Measurements from ENCODE around the gene KCNAB1.

The KCNAB1 gene

GRCh38 chr3:156298938-156299337 is 178.6 kb downstream of the KCNAB1 start:
- TF ChIP-seq CTCF (IDR thresholded peaks at IDR 0.05): no peak
- Histone ChIP-seq H3K4me1 (ENCODE audit: control insufficient read depth in 1 of 2, insufficient read depth in 1 of 2, low read depth in 1 of 2, low read length in 1 of 2) (peaks cover 10 to 22% of the 10 kb centered on the region in 2 experiments), H3K27ac (no peak overlapping the region), H3K9me3 (no peaks in the 10 kb centered on the region), H3K36me3 (no peaks in the 10 kb centered on the region), H3K4me3 (ENCODE audit: low read depth in 1 of 2, low read length in 1 of 2) (no peak overlapping the region), H3K27me3 (no peaks in the 10 kb centered on the region)

- Histone ChIP-seq H3K4me1 (ENCODE audit: control insufficient read depth in 1 of 2, insufficient read depth in 1 of 2, low read depth in 1 of 2, low read length in 1 of 2) (peaks cover 10 to 22% of the 10 kb centered on the region in 2 experiments), H3K27ac (no peak overlapping the region), H3K9me3 (no peaks in the 10 kb centered on the region), H3K27me3 (no peaks in the 10 kb centered on the region), H3K4me3 (ENCODE audit: low read depth in 1 of 2, low read length in 1 of 2) (no peak overlapping the region), H3K36me3 (no peaks in the 10 kb centered on the region)
- TF ChIP-seq CTCF (IDR thresholded peaks at IDR 0.05): no peak
Observed at GRCh38 chr3:156299569-156299968, 179.2 kb downstream of the KCNAB1 start.

- no peaks in the 10 kb centered on the region for H3K27me3 ChIP-seq
- H3K9me3 ChIP-seq: no peaks in the 10 kb centered on the region
- no peak overlapping the region for H3K27ac ChIP-seq
- H3K4me3 ChIP-seq (ENCODE audit: low read depth in 1 of 2, low read length in 1 of 2): no peak overlapping the region
- TF ChIP-seq CTCF (IDR thresholded peaks at IDR 0.05): no peak
- peaks cover 10 to 22% of the 10 kb centered on the region in 2 experiments for H3K4me1 ChIP-seq (ENCODE audit: control insufficient read depth in 1 of 2, insufficient read depth in 1 of 2, low read depth in 1 of 2, low read length in 1 of 2)
- H3K36me3 ChIP-seq: no peaks in the 10 kb centered on the region
Observed at GRCh38 chr3:156300371-156300770, 180.0 kb downstream of the KCNAB1 start.

- no peak overlapping the region for H3K27ac ChIP-seq
- no peak for TF ChIP-seq CTCF (IDR thresholded peaks at IDR 0.05)
- H3K9me3 ChIP-seq: no peaks in the 10 kb centered on the region
- no peak overlapping the region for H3K4me3 ChIP-seq (ENCODE audit: low read depth in 1 of 2, low read length in 1 of 2)
- H3K27me3 ChIP-seq: no peaks in the 10 kb centered on the region
- no peaks in the 10 kb centered on the region for H3K36me3 ChIP-seq
- H3K4me1 ChIP-seq (ENCODE audit: control insufficient read depth in 1 of 2, insufficient read depth in 1 of 2, low read depth in 1 of 2, low read length in 1 of 2): peaks cover 10 to 22% of the 10 kb centered on the region in 2 experiments
Observed at GRCh38 chr3:156300929-156301840, 180.8 kb downstream of the KCNAB1 start.

- Histone ChIP-seq H3K27ac (no peak overlapping the region), H3K4me1 (ENCODE audit: control insufficient read depth in 1 of 2, insufficient read depth in 1 of 2, low read depth in 1 of 2, low read length in 1 of 2) (peaks cover 10 to 22% of the 10 kb centered on the region in 2 experiments), H3K36me3 (no peaks in the 10 kb centered on the region), H3K27me3 (no peaks in the 10 kb centered on the region), H3K9me3 (no peaks in the 10 kb centered on the region), H3K4me3 (ENCODE audit: low read depth in 1 of 2, low read length in 1 of 2) (no peak overlapping the region)
- TF ChIP-seq CTCF (IDR thresholded peaks at IDR 0.05): no peak
Observed at GRCh38 chr3:156303001-156303707, 182.8 kb downstream of the KCNAB1 start.

Measured in neutrophil (primary cell).